Hematopoietic multipotent progenitor cell treated with erythropoietin and hydrocortisone succinate and interleukin-3 and kit ligand, for 6 days (in vitro differentiated cells): ENCODE measurements around the gene MGMT.
A peak's percentile ranks its signal among the peaks of the same experiment; 100 is the strongest.

Experiments
- DNase-seq: peaks from one replicate; pipeline ENCODE4 v3.0.0-alpha.2; 2015

MGMT gene

GRCh38 chr10:129629911-129630310, 162.9 kb downstream of the MGMT start:
- DNase-seq: no peak

GRCh38 chr10:129631006-129631405, 164.0 kb downstream of the MGMT start:
- no peak for DNase-seq

- DNase-seq: no peak
Measured at GRCh38 chr10:129631870-129632623, 165.0 kb downstream of the MGMT start.

- no peak for DNase-seq
Measured at GRCh38 chr10:129637010-129637409, 170.0 kb downstream of the MGMT start.

GRCh38 chr10:129637846-129638245, 170.8 kb downstream of the MGMT start:
- no peak for DNase-seq

DNA sequence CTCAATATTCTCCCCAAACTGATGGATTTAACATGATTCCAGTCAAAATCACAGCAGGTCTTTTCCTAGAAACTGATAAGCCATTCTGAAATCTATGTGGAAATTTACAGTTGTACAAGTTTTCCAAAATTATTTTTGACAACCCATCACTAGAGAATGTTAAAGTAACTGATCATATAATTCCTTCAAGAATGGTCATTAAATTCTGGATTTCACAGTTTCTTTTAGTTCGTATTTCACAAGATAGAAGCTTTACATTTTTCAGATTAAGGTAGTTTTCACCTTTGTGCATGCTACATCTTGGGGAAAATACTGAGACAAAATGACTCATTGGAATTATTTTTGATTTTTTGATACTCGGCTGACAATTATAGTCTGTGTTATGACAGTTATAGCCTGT, 174.3 kb downstream of the MGMT start:
- no peak for DNase-seq

DNA sequence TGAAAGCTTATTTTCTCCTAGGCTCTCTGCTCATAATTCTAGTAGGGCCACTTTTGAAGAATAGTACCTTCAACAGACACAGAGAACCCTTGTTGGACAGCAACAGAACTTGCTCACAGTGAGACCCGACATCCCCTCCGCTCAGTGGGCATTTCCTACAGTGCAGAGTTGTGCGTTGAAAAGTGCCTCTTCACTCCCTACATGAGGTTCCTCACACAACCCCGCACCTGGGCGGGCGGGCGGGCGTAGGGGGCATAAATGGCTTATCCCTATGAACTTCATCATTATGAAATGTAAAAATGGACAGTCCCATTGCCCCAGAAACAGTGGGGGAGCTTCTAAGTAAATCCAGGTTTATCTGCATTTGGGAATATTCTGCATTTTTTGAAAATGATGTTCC, 174.9 kb downstream of the MGMT start:
- no peak for DNase-seq

DNA sequence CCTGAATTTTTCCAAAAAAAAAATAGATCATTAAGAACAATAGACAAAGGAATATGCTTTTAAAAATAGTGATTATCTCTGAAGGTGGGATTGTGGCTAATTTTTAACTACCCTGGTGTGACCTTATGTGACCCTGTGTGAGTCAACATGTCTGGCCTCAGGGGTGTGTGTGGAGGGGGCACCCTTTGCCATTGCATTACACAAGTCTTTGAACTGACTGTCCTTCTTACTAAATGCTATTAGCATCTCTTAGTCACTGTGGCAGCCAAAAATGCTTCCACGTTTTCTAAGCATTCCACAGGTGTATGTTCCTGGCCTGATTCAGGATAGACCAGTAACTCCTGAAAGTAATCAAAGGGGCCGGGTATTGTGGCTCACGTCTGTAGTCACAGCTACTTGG, 175.4 kb downstream of the MGMT start:
- no peak for DNase-seq

- DNase-seq: no peak
Measured at GRCh38 chr10:129643266-129643665, 176.2 kb downstream of the MGMT start.

DNA sequence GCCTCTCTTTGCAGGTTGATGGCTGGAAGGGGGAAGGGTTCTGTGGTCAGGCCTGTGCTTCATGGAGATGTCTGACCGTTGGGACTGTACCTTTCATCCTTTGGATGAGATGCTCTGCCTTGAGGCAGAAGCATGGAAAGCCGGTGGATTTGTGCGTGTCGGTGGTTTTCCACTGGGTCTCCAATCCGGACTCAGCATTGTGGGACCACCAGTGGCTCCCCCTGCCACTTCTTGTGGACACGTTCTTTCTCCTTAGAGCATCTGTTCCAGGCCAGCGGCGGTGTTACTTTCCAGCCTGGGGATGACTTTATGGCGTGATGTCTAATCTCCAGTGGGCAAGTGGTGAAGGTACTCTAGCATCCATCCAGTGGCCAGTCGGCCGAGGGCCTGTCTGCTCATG, 178.4 kb downstream of the MGMT start:
- no peak for DNase-seq

GRCh38 chr10:129646973-129647372, 179.9 kb downstream of the MGMT start:
- DNase-seq: no peak

DNA sequence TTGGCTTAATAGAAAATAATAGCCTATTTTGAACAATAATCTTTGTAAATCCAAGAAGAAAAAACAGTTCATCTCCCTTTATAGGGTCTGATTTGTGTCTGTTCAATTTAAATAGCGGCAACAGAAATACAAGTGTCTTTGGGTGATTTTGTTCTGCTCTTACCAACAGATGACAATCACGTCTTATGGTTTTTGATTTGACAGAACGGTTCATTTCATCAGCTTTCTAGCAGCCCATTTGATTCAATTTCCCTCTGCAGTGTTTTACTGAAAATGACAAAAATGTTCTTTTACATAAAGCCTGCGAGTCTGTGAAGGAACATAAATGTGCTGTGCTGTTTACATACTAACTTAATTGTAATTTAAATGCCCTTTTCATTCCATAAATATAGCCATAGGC, 180.5 kb downstream of the MGMT start:
- DNase-seq: no peak

DNA sequence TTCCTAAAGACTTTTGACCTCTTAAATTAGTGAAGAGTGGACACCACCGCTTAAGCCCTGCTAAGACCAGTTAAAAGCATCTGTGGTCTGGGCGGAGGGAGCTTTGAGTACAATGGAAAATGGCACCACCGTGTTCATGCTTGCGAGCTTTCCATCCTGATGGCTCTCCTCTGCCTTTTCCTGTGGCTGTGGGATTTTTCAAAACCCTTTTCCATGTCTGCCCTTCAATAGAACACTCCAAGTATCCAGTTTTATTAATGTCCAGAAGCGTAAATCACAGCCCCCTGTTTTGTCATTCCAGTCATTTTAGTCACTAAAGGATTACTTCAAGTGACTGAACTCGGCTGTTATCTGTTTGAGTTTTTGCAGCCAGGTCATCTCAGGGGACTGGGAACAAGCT, 181.8 kb downstream of the MGMT start:
- DNase-seq: no peak

DNA sequence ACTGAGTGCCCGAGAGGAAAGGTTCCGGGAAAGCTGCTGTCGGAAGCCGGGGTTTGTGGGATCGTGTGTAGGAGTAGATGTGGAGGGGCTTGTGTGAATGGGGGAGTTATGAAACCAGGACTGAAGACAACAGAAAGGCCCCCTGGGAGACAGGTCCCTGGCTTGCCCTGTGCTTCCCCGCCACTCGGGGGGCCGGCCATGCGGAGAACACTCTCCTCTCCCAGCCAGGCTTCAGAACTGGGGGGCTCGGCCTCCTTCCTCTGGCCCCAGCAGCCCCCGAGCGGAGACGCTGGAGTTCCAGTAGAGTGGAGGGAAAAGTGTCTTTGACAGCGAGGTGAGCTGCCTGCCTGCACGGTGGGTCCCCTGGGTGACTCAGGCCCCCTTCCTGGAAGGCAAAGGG, 185.0 kb downstream of the MGMT start:
- no peak for DNase-seq

DNA sequence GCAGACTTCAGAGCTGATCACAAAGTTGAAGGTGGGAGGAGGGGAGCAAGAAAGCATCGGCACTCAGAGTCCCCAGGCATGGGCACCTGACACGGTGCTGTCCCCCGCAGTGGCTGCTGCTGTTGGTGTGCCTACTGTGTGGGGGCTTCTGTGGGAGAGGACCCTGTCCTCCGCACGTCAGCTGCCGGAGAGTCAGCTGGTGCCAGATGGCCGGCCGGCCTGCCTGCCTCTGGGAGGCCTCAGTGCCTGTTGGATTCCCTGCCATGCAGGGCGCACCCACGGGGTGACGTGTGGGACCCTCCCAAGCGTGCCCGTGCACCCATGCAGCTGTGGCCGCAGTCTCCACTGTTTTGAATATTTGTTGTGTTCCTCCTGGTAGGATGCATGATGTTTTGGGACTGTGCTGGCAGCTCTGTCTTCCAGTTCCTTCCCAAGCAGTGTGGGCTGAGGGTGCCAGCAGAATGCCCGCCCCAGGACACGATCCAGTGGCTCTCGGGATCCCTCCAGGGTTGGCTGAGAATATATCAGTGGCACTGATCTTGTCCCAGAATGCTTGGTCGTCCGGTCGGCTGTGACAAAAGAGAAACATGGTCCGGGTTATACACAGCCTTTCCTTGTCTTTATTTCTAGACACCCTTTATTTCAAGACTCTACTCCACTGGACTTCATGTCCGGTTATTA, 185.6 kb downstream of the MGMT start:
- DNase-seq: no peak

DNA sequence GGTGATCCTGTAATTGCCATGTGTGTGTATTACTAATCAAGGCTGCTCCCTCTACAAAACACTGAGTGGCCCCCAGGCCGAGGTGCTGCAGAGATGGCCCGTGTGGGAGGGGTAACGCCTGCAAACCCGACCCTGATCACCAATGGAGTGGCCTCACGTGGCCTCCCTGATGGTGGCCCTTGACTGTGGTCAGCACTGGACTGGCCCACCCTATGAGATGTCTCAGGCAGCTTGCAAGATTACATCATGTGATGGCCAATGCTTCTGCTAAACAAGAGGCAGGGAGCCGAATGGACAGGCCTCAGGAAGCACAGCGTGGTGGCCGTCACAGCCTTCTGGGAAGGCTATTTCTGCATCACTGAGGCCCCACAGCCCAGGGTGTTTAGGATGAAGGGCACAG, 186.4 kb downstream of the MGMT start:
- DNase-seq: no peak

DNA sequence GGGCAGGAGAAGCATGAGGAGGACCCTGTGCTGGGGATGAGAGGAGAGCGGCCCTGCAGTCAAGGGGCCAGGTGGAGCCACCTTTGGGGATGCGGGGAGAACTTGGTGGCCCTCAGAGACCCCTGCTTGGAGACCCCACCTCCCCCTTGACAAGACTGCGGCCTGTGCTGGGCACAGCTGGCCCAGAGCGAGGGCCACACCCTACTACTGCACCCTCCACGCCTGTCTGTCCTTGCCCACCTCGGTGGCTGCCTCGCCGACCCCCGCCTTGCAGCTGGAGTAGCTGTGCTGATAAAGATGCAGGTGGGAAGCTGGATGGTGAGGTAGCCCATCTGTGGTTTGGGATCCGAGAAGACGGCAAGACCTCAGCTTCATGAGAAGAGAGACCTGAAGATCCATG, 186.8 kb downstream of the MGMT start:
- DNase-seq: no peak

DNA sequence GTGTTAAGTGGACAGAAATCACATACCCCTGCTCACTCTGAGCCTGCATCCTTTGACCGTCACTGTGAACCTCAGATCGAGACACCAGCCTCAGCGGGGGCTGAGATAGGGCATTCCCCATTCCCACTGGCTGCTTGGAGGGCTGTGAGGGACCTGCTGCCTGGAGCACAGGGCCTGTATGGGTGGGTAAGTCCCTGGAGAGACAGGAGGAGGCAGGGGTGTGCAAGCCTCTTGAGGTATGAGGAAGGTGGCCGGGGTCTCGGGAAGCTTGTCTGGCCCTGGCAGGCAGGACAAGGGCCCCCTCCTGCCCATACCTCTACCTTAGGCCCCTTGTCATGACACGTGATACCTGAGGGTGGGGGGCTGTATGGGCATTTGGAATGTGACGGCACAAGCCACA, 187.4 kb downstream of the MGMT start:
- no peak for DNase-seq

DNA sequence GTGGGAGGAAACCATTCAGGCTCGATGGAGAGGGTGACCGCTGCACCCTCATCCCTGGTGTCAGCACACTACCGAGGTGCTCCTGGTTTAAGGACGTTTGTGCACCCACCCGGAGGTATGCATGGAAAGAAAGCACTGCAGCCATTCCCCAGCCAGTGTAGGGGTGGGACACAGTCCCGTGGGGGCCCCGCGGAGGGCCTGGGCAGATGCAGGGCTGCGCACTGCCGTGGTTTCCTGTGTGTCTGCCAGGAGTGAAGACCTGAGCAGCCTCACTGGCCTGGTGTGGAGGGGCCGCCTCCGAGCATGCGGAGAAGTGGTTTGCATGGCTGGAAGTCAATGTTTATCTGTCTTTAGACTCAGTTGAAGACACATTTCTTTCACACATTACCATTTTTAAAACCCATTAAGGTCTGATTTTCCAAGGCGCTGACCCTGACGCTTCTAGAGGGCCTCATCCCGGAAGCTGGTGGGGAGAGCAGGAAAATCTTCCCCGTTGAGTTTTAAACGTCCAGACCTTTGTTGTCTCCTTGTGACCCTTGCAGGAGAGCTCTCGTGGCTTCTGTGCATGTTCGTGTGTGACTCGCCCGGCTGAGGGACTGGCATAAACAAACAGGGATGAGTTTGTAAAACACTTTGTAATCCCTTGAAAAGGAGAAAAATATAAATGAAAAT, 188.1 kb downstream of the MGMT start:
- no peak for DNase-seq

DNA sequence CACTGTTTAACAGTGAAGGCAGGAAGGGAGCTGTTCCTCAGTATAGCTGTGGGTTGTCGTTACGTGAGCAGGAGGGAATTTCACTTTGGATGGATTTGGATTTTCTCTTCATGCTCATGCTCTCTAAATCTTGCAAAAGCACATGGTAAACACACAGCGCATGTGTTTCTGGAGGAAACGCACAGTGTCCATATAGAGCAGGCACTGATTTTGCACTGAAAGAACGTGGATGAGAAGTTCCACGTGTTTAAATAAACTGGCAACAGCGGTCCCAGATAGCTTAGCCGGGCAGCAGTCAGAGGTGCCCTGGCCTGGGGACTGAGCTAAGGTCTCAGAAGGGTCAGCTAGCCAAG, 188.6 kb downstream of the MGMT start:
- no peak for DNase-seq

GRCh38 chr10:129656642-129657041, 189.6 kb downstream of the MGMT start:
- no peak for DNase-seq

DNA sequence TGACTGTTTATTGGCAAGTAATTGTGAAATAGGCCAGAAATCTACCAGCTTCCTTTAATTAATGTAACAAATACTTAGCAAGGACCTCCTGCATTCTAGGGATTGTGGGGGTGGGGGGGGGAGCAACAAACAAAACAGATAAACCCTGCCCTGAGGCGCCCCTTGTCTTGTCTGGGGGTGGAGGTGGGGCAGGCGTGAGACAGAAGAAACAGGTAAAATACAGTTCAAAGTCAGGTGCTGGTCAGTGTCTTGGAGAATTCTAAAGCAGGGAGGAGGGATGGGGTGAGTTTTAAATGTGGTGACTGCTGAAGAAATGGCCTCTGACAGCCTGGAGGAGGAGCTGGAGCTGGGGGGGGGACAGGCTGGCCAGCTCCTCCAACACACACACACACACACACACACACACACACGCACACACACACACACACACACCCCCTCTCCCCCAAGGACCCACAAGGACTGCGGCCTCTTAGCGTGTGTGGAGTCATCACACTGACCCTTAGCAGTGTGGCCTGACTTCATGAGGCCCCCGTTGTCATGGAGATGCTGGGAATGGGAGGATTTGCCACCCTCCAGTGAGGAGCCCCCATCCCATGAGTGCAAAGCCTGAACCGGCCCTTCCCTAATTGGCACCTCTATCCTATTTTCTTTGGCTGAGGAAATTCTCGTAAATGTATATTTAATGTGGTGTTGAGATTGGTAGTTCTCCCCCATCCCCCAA, 190.4 kb downstream of the MGMT start:
- no peak for DNase-seq

DNA sequence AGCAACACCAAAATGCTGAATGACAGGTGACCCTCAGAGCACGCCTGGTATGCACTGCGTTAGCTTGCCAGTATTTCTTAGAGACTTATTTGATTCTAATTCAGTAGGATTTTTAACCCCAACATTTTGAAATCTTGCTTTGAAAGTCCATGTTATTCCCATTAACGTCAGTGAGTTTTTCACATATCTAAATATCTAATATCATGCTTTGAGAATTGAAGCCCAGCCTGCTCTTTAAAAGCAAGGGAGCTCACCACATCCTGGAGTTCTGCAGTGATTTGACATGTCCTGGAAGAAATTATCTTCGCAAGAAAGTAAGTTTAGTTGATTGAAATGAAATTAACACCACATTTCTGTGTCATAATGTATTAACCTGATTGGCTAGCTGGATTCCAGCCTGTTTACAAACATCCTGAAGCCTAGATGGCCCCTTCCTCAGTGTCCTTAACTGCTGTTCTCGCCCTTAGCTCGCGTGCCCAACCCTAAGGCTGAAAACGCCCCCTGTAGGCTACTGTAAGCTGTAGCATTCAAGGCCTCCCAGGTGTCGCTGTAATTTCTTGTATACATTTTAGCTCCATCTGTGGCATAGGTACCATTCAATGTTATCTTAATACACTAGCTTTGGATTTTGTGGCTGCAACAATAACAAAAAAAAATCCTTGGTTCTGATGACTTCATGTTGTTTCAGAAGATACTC, 191.5 kb downstream of the MGMT start:
- peak; percentile 26 for DNase-seq
